IPS DF 4.7 (cell line): ENCODE results near the gene GPC5.
"Not testable (repeated sequence)": the region's sequence is repeated elsewhere in the genome, so short reads cannot be mapped to it uniquely, and the experiment has no call there.

ENCODE experiments used
- DNase-seq: peaks from one replicate; pipeline ENCODE4 v3.0.0-alpha.2; 2013; ENCODE audit warnings: low spot score; ENCODE audit errors: extremely low read depth

Gene GPC5

DNA sequence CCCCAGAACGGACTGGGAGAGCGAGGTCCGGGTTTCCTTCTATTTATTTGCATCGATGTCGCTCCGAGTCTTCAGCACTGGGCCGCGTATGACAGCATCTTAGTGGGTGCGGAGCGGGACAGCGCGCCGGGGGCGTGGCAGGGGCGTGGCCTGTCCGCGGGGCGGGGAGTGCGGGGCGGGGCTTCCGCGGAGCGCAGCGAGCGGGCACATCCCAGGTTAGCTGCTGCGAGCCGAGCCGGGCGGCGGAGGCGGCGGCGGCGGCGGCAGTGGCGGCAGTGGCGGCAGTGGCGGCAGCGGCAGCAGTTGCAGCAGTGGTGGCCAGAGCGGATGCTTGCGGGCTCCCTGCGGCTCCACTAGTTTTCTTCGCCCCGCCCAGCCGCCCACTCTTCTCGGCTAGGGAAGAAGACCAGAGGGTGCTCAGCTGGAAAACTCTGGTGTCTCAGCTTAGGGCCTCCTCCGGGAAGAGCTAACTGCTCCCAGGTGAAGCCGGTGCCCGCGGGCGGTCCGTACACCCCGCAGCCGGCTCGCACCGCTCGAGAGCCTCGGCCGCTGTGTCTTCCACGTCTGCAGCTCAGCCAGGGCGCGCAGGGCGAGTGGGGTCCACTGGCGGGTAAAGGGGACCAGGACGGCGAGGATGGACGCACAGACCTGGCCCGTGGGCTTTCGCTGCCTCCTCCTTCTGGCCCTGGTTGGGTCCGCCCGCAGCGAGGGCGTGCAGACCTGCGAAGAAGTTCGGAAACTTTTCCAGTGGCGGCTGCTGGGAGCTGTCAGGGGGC is at the start of gene GPC5:
TSS of gene GPC5 (plus strand) at position 209 of the 776 bp plus-strand sequence.
- no peak for DNase-seq

DNA sequence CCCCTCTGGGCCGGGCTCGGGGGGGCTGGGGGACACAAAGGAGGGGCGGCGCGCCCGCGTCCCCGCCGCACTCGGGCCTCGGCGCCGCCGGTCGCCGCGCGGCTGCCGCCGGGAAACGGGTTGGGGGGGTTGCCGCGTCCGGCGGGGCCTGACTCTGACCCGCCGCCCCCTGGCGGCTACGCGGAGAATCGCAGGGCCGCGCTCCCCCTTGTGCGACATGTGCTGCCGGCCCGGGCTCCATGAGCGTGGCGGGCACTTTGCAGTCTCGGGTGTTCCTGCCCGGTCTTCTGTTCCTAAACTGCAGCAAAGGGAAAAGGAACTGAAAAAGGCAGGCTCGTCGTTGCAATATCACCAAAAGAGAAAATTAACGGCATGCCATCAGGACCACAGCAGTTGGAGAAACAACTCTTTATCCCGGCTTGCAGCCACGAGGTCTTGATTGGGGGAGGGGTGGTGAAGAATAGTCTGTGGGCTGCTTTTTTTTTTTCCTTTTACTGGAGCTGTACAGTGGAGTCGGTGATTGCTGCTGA is 49.5 kb upstream of the GPC5 start:
- no peak for DNase-seq

DNA sequence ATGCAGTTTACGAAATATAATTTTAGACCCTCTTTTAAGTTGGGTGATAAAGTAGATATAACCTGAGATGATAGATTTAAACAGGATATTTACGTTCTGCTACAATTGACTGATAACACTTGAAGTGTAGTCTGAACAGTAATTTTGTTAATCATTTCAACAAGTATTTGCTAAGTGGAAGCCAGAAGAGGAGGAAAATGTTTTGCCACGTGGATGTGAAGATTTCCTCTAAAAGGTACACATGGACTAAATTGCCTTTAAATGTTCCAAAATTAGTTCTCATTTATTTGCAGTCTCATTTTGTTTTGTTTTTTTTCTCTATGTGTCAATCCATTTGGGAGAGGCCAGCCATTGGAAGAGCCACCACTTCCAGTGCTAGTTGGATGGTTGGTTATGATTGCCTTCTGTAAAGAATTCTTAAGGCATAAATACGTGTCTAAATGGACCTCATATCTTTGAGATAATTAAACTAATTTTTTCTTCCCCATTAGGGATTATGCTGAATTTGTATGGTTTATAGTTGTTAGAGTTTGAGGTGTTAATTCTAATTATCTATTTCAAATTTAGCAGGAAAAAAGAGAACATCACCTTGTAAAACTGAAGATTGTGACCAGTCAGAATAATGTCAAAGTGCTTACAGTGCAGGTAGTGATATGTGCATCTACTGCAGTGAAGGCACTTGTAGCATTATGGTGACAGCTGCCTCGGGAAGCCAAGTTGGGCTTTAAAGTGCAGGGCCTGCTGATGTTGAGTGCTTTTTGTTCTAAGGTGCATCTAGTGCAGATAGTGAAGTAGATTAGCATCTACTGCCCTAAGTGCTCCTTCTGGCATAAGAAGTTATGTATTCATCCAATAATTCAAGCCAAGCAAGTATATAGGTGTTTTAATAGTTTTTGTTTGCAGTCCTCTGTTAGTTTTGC is 48.2 kb upstream of the GPC5 start:
- no peak for DNase-seq

DNA sequence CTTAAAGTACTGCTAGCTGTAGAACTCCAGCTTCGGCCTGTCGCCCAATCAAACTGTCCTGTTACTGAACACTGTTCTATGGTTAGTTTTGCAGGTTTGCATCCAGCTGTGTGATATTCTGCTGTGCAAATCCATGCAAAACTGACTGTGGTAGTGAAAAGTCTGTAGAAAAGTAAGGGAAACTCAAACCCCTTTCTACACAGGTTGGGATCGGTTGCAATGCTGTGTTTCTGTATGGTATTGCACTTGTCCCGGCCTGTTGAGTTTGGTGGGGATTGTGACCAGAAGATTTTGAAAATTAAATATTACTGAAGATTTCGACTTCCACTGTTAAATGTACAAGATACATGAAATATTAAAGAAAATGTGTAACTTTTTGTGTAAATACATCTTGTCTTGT is 47.3 kb upstream of the GPC5 start:
- no peak for DNase-seq

DNA sequence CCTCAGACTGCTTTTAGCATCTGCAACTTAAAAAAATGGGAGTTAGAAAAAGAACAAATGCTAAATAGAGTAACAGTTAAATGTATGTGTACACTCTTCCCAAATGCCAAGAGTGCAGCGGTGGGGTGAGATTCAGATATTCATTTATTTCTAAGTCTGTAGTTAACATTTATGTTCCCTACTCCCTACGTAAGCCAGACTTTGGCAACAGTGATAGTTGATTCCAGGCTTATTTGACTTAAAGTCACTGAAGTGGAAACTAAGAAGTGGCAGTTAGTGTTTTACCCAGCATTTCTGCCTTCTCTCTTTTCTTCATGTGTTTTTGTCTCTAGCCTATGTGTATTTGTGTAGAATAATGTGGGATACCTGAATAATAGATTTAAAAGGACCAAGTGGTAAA is 46.4 kb upstream of the GPC5 start:
- DNase-seq = no peak

DNA sequence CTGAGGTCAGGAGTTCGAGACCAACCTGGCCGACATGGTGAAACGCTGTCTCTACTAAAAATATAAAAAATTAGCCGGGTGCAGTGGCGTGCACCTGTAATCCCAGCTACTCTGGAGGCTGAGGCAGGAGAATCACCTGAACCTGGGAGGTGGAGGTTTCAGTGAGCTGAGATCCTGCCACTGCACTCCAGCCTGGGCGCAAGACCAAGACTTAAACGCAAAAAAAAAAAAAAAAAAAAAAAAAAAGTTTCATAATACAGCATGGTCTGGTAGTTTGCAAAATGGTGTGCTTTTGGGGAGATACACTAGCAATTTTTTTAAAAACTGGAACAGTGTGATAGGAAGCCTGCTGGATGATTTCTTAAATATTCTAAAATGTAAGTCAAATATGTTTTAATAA is 45.5 kb upstream of the GPC5 start:
- DNase-seq = not testable (repeated sequence)

DNA sequence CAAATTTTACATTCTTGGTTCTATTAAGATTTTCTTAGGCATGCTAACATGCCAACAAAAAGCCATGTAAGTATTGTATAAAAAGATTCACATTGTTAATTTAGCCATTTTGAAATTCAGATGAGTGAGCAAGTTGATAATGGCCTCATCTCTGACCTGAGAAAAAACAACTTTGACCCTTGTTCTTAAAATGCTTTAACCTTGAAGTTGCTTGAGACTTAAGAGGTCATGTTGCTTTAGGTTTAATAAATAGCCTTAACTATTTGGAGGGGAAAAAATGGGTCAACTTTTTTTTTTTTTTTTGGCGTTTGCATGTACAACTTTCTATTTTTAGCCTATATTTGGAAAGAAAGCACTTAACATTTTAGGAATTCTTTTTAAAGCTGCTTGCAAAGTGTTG is 44.9 kb upstream of the GPC5 start:
- no peak for DNase-seq

DNA sequence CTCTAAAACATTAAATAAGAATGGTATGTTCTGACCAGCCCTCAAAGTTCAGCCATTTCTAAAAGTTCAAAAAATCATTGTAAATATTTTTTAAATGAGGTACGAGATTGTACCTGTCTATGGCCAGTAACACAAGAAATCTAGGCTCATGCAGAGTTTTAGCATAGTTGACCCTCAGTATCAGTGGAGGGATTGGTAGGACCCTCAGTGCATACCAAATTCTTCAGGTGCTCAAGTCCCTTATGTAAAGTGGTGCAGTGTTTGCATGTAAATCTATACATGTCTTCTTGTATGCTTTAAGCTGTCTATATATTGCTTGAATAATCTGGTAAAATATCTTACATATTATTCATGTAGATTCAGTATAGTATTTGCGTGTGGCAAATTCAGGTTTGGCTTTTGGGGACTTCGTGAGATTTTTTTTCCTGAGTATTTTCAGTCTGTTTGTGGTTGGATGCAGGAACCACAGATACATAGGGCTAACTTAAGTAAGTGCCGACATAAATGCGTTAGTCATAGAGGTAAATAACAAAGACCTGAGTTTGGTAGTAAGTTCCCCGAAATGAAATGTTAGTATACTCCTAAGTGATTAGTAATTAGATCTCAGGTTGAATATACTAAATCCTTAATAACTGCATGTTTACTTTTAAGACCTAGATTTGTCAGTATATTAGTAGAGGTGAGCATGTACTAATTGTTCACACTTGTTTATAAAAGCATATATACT is 43.2 kb upstream of the GPC5 start:
- DNase-seq = no peak

DNA sequence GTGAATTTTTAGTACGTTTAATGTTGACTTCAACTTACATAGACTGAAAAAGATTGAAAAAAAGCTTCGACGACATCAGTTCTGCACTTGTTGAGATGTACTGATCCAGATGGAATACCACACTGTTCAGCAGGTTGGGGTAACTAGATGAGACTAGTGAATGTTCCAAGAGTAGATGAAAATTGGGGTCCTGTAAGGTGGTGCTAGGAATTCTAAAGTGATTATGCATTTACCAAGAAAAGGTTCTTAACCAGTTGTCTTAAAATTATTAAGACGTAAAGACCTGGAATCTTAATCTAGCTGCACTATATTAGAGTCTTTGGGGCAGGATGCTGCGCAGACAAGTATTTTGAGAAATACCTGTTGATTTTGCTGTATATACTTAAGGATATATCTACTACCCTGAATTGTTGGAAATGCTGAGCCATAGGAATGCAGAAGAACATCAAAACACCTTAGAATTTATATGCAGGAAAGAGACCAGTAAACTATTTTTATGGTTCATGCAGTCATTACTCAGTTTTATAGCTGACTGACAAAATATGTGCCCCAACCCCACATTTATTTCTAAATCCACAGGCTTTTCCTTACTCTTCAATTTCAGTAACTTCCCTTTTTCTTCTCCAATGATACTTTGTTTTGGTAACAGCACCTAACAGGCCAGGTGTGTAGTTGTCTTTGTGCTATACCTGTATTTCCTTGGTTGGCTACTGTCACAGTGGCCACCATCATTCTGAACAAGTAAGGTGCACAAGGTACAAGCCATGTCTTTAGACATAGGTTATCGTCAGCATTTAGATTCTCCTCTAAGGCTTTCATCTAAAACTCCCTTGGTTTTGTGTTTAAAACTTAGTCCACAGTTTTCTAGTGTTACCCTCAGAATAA is 42.4 kb upstream of the GPC5 start:
- no peak for DNase-seq

DNA sequence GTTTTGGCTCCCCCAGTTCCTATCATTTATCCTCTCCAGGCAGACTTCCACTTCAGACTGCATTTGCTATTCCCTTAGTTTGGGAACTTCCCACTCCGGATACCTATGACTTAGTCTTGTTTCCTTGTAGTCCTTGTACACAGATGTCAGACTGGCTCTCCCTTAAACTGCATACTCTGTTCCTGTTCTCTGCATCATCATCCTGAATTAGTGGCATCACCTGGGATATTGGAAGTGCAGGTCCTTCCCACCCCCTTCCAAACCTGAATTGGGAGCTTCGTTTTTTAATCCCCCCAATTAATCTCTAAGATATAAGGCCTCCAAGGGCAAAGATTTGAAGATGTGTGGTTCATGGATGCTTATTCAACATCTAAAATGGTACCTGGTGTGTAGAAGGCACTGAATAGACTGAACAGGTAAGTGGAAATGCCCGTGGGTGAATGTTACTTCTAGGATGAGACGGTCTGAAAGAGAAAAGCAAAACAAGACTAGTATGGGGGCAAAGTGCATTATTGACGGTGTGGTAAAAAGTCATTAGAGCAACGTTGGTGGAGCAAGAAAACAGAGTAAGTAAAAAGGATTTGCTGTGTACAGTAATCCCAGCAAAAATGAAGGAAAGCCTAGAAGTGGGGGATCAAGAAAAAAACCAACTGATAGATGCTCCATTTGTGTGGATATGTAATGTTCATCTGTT is 41.4 kb upstream of the GPC5 start:
- no peak for DNase-seq

DNA sequence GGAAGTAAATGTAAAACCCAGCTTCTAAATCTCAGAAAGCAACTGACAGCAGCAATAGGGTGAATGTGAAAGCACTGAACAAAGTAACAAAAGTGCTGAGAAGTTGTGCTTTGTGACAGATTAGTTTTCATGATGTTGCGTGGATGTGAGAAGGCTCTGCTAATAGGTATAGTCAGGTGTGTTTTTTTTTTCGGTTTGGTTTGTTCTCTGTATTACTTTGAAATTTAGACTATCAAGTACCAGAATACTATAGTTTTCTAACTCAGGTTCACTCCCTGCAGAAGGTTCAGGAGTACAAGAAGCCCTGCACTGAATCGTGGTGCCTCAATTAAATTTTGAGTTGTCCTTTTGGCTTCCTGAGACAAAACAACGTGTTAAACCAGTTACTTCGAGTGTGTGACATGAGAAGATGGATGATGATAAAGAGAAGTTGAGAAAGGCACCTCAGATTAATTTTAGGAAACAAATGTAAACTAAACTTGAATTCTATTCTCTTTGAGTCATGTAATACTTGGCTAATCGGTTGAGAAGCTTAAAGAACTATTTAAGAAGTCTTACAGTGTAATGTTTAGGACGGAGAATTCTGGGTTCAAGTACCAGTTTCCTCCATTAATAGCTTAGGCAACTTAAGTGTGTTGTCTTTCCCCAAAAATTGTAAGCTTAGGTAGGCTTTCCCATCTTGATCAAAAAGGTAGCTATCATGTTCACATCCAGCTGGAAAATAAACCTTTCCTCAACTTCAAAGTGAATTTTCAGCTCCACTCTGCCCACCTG is 40.6 kb upstream of the GPC5 start:
- no peak for DNase-seq

DNA sequence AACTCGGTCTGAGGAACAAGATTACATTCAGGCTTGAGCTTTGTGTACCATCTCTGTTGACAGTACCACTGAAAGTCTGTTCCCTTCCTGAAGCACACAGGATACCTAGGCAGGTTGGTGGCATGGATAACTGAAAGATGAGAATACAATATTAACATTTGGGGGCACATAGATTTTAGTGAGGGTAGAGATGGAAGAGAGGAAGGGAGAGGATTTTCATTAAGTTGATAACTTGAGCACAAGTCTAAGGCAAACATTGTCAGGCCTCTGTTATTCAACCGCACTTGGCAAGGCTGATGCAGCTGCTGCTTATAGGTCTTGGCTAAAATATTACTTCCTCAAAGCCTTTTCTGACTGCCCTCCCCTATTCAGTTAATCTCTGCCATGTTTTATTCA is 40.0 kb upstream of the GPC5 start:
- no peak for DNase-seq

DNA sequence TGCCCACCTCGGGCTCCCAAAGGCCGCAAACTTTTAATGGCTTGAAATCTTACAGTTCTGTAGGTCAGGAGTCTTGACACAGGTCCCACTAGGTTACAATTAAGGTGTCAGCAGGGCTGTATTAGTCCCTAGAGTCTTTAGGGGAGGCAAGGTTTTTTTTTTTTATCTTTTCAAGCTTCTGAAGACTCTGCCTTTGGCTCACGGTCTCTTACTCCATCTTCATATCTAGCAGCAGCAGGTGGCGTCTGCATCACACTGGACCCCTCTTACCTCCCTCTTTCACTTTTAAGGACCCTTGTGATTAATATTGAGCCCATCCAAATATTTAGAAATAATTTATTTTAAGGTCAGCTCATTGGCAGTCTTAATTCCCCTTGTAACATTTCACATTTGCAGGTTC is 39.3 kb upstream of the GPC5 start:
- no peak for DNase-seq

DNA sequence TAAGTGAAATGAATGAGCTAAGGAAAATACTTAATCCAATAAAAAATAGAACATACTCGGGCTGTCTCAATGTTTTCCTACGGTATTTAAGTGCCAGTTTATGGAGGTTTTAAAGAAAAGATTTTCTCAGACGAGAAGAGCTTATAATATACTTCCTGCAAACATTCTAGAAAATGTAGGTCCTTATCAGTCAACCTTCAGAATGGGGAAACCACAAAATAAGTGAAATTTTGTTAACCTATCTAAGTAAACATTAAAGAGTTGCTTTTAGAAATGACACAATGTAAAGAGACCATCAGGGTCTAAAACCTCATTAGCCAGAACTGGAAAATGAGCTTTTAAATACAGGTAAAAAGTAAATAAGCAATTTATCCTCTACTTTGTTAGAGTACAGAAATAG is 38.8 kb upstream of the GPC5 start:
- no peak for DNase-seq

DNA sequence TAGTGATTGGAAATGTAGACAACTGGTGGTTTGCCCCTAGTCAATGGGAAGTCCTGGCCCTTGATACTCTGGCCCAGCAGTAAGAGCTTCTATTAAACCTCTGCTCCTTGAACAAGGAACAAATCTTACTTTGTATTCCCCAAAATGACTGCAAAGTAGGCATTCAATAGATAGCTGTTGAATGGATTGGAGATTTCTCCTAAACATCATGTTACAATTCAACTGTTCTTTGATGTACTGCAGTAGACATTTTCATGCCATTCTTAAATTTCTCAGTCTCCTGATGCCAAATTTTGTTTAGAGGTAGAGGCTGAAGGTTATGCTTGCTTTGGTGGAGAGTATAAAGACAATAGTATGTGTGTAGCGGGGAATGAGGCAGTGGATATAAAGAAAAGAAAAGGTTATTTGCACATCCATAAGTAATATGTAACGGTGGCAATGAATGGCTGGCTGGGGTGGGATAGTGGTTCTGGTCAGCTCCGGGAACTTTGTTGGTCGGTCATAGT is 38.1 kb upstream of the GPC5 start:
- no peak for DNase-seq

DNA sequence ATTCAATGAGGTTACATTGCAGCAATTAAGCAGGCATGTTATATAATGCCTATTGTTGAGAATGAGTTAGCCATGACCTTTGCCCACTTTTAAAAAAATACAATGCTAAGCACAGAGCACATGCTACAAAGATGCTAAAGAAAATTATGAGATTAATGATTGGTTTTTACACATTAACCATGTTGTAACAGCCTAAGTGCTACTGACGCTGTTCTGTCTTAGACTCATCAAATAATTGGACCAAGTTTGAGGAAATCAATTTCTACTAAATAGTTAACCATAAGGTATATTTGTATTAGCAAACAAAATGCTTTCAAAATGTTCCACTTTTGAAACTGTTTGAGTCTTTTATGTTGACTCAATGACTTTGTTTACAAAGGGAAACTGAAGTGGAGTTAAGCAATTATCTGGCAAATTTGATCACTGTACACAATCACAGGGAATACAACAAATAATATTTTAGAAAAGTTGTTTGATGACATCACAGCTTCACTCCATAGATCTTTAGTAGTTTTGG is 36.6 kb upstream of the GPC5 start:
- DNase-seq = no peak

DNA sequence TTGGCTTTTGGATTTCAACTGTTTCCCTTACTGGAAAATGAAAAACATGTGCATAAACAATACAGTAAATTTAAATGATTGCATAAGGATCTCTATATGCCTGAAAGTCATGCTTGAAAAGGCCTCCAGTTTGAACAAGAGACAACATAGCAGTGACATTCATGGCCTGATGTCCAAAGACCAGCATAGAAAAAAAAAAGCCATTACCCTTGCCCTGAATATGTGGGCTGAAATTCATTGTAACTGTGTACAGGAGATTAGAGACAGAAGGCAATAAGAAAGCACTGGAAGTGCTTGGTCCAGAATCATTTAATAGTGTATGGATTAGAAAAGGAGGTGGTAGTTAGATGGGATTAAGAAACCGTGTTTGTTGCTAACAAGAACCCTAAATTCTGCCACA is 35.5 kb upstream of the GPC5 start:
- no peak for DNase-seq

DNA sequence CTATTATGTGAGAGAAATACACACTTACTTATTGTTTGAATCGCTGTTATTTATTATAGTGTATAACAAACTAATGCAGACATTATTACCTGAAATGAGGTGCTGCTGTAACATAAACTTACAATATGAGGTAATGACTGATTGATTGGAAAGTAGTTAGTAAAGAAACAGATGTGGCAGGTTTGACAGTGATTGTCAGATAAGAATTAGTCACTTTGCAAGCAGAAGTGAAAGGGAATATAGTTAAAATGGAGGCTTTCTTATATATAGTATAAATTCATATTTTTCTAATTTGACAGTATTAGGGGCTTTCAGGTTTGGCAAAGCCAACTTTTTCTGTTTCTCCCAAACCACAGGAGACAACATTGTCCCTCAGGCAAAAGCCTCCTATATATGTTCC is 30.3 kb upstream of the GPC5 start:
- DNase-seq = no peak
